ENCODE data around the gene PLAAT3. TPM values are rescaled to one million over a fixed set of nuclear protein-coding genes. Genes with fewer than 3 reads are reported as not detected.
A peak's percentile ranks its signal among the peaks of the same experiment; 100 is the strongest.

The PLAAT3 gene
- total and polyA plus RNA-seq, 2 of the 8 experiments (the other 6 are each of a cell fraction or from before 2014, with no cell fraction given), result 109 to 190 TPM

DNA sequence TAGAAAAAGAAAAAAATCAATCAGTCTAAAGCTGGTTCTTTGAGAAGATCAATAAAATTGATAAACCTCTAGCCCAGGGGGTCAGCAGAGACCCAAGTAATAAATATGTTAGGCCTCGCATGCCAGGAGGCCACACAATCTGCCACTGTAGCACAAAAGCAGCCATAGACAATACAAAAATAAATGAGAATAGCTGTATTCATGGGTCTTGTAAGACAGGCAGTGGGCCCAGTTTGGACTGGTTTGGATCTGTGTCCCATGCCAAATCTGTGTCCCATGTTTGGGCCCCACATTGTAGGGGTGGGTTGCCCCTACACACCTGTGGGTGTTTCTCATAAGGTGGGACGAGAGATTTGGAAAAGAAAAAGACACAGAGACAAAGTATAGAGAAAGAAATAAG is 84.2 kb downstream of the PLAAT3 start:
- Histone ChIP-seq H2BK20ac (ENCODE audit: low read length) (peak overlapping the region; percentile 82), H3K9me3 (ENCODE audit: insufficient read depth in 2 of 2, low read depth in 1 of 2, low read length in 1 of 2) (no peaks in the 10 kb centered on the region; a peak in 1 of 4 replicates), H3K4me3 (ENCODE audit: extremely low read depth in 1 of 4, insufficient read depth in 2 of 4, low read depth in 3 of 4, low read length in 4 of 4) (peak overlapping the region in 3 of 4 experiments; percentile 11 to 37 (median 22); a peak in 4 of 8 replicates), H3K14ac (ENCODE audit: insufficient read length) (no peak overlapping the region), H2AFZ (ENCODE audit: low read length) (no peak overlapping the region), H3K56ac (replicated peaks; ENCODE audit: insufficient read length, low read depth, low read length) (peak overlapping the region; percentile 59), H2BK120ac (replicated peaks; ENCODE audit: low read depth, low read length) (peak overlapping the region; percentile 99), H3K23ac (ENCODE audit: insufficient read length) (no peak overlapping the region), H2BK5ac (ENCODE audit: low read depth, low read length) (peak overlapping the region; percentile 58), H3K27me3 (replicated peaks in 1 of 4; ENCODE audit: control insufficient read depth in 3 of 4, extremely low read depth in 1 of 4, insufficient read depth in 3 of 4, low read length in 3 of 4) (no peaks in the 10 kb centered on the region), H4K8ac (ENCODE audit: extremely low read depth, insufficient read depth, low read length) (peak overlapping the region; percentile 85; the same call in 1 of the 2 replicates), H4K91ac (replicated peaks; ENCODE audit: insufficient read length, low read length) (peak overlapping the region; percentile 99), H3K23me2 (ENCODE audit: low read depth, low read length) (no peaks in the 10 kb centered on the region; the same call in 1 of the 2 replicates), H2BK12ac (ENCODE audit: low read depth, low read length) (peak overlapping the region; percentile 80; the same call in 1 of the 2 replicates), H3K9ac (replicated peaks in 1 of 4; ENCODE audit: extremely low read depth in 1 of 4, low read depth in 3 of 4, low read length in 3 of 4) (peak overlapping the region in 2 of 4 experiments; percentile 44 to 65; a peak in 4 of 7 replicates), H3K4me2 (ENCODE audit: insufficient read depth in 1 of 2, low read depth in 2 of 2, low read length in 2 of 2) (peak overlapping the region; percentile 54 to 56), H2BK15ac (ENCODE audit: low read length) (no peak overlapping the region), H3K27ac (ENCODE audit: low read depth, low read length) (peak overlapping the region; percentile 89), H3K4me1 (replicated peaks in 1 of 4; ENCODE audit: control insufficient read depth in 3 of 4, insufficient read depth in 4 of 4, low read length in 3 of 4) (peaks cover 16 to 31% (median 30%) of the 10 kb centered on the region in 4 experiments; a peak in 6 of 7 replicates), H4K20me1 (replicated peaks in 1 of 2; ENCODE audit: control insufficient read depth in 1 of 2, insufficient read depth in 2 of 2, low read length in 2 of 2) (no peaks in the 10 kb centered on the region), H4K5ac (ENCODE audit: insufficient read length, low read depth, low read length) (peak overlapping the region; percentile 94), H3K18ac (ENCODE audit: extremely low read depth, low read length) (peak overlapping the region; percentile 90), H3K4ac (replicated peaks; ENCODE audit: insufficient read length, low read depth, low read length) (peak overlapping the region; percentile 94), H3K79me2 (ENCODE audit: control insufficient read depth in 1 of 2, insufficient read depth in 2 of 2, low read length in 2 of 2) (no peaks in the 10 kb centered on the region), H2AK5ac (ENCODE audit: low read depth, low read length) (peak overlapping the region; percentile 93; the same call in 1 of the 2 replicates), H3K79me1 (ENCODE audit: low read depth, low read length) (no peaks in the 10 kb centered on the region), H3K36me3 (ENCODE audit: control insufficient read depth in 2 of 4, insufficient read depth in 4 of 4, low read length in 3 of 4) (no peaks in the 10 kb centered on the region)
- ChIA-PET POLR2A (ENCODE audit: partially characterized antibody) (interaction anchor here (0.6 to 2.2 kb wide), 12 partner anchors 8 to 689 kb away, joined by 3 to 17 read pairs (median 4); partner anchors contain the start of genes ATL3, LGALS12 and PLAAT5), CTCF (ENCODE audit: partially characterized antibody) (interaction anchor here (0.6 to 1.8 kb wide), 3 partner anchors 18 to 109 kb away, joined by 3 to 10 read pairs (median 4); no protein-coding TSS in a partner anchor)
- DNase-seq (ENCODE audit: low read depth in 1 of 2, low spot score in 2 of 2) (no peak), FAIRE-seq (no peak)
- TF ChIP-seq SP2 (IDR thresholded peaks at IDR 0.05; ENCODE audit: low read length) (no peak), BACH1 (IDR thresholded peaks at IDR 0.05; ENCODE audit: low read length) (no peak), MAFK (IDR thresholded peaks at IDR 0.05; ENCODE audit: low read depth, low read length) (no peak), ASH2L (IDR thresholded peaks at IDR 0.05; ENCODE audit: low read length) (no peak), NANOG (IDR thresholded peaks at IDR 0.05; ENCODE audit: insufficient read depth, low read depth, low read length, poor library complexity, severe bottlenecking) (no peak), NRF1 (IDR thresholded peaks at IDR 0.05; ENCODE audit: low read depth, low read length) (no peak), CEBPB (IDR thresholded peaks at IDR 0.05; ENCODE audit: low read depth, low read length) (no peak)
- WGBS, 2 experiments (ENCODE audit: extremely low coverage in 1 of 2, insufficient coverage in 1 of 2, insufficient read length in 1 of 2, insufficient replicate concordance in 2 of 2, low coverage in 1 of 2, low lambda C conversion rate in 2 of 2, missing lambda C conversion rate in 1 of 2), result 29% methylated on average over 2 of the region's 2 CpGs; no CpG with 5 or more reads in 1 of the 2 experiments
